Gastroesophageal sphincter (tissue), 4 donors: ENCODE data around the gene AHI1. TPM values are rescaled to one million over a fixed set of nuclear protein-coding genes. Genes with fewer than 3 reads are reported as not detected.
"Not testable (repeated sequence)": the region's sequence is repeated elsewhere in the genome, so short reads cannot be mapped to it uniquely, and the experiment has no call there.

Experiments used
- ATAC-seq: fragments of 150-250 bp; one replicate; pipeline ENCODE4 v1.9.1; 2016; ENCODE audit warnings: mild to moderate bottlenecking, moderate library complexity
- H3K27ac ChIP-seq, 4 donors: fragments of 200-600 bp; sonication (generic) in 3 of 4; 1 replicate in 3 of 4; 2 replicates in 1 of 4; pipeline ENCODE4 v1.5.1; 2016 to 2019
- H3K27me3 ChIP-seq: fragments of 200-600 bp; sonication (generic); one replicate; pipeline ENCODE4 v1.5.1; 2019
- H3K36me3 ChIP-seq, 2 donors: fragments of 200-600 bp; sonication (generic); one replicate each; pipeline ENCODE4 v1.5.1; 2019; ENCODE audit warnings: control low read depth in 1 of 2
- H3K4me1 ChIP-seq, 3 donors: fragments of 200-600 bp; sonication (generic); 1 replicate in 2 of 3; 2 replicates in 1 of 3; pipeline ENCODE4 v1.5.1; 2016 to 2019; ENCODE audit warnings: control low read depth in 2 of 3
- H3K4me3 ChIP-seq, 2 donors: fragments of 200-600 bp; sonication (generic); one replicate each; pipeline ENCODE4 v1.5.1; 2019; ENCODE audit warnings: mild to moderate bottlenecking in 1 of 2, moderate library complexity in 1 of 2
- H3K9me3 ChIP-seq, 3 donors: fragments of 200-600 bp; sonication (generic); one replicate each; pipeline ENCODE4 v1.5.1; 2017 to 2019; ENCODE audit warnings: control low read depth in 2 of 3
- CTCF ChIP-seq, 4 experiments: fragments of 200-600 bp in 2 of 4; fragments of 450-650 bp in 2 of 4; sonication (generic) in 1 of 4; IDR thresholded peaks; one replicate each; pipeline ENCODE4 v1.5.1; 2017 to 2019; ENCODE audit warnings: antibody characterized with exemption in 4 of 4, mild to moderate bottlenecking in 2 of 4, moderate library complexity in 2 of 4
- EP300 ChIP-seq: sonication (generic); formaldehyde crosslinking; IDR thresholded peaks from one replicate; pipeline ENCODE4 v1.6.1; 2017; ENCODE audit warnings: antibody characterized with exemption, mild to moderate bottlenecking
- POLR2A ChIP-seq, 2 donors: fragments of 450-650 bp; IDR thresholded peaks; one replicate each; pipeline ENCODE4 v1.6.1; 2017; ENCODE audit warnings: antibody characterized with exemption in 2 of 2, mild to moderate bottlenecking in 2 of 2, moderate library complexity in 1 of 2
- POLR2AphosphoS5 ChIP-seq: sonication (generic); formaldehyde crosslinking; IDR thresholded peaks from one replicate; pipeline ENCODE4 v1.6.1; 2017; ENCODE audit warnings: antibody characterized with exemption
- WGBS, 2 donors: methylation state at CpG; one replicate each; pipeline ENCODE4 v1.1.5; 2018; ENCODE audit warnings: low coverage in 1 of 2; 5-methylcytosine and 5-hydroxymethylcytosine counted together
- total RNA-seq, 4 donors: library from RNA; depleted of rRNA; stranded (reverse); fragments of >200 nt; gene quantifications; one replicate each; pipeline ENCODE4 v1.1.0, GENCODE V29; 2016

The AHI1 gene
- total RNA-seq, 4 donors from 2014 or later = 16.7 to 35.9 (median 27.0) TPM

GRCh38 chr6:135254471-135254870, 243.1 kb downstream of the AHI1 start:
- H3K9me3 ChIP-seq = no peaks in the 10 kb centered on the region
- H3K4me3 ChIP-seq = no peak overlapping the region
- WGBS, 2 donors = no CpG with 5 or more reads among the region's 1 CpG
- no peak for TF ChIP-seq EP300
- no peak for TF ChIP-seq CTCF (IDR thresholded peaks at IDR 0.05)
- TF ChIP-seq POLR2AphosphoS5 = no peak
- TF ChIP-seq POLR2A (IDR thresholded peaks at IDR 0.05) = no peak
- no peak overlapping the region for H3K27ac ChIP-seq
- no peaks in the 10 kb centered on the region for H3K36me3 ChIP-seq
- ATAC-seq = no peak
- H3K27me3 ChIP-seq = no peaks in the 10 kb centered on the region
- no peaks in the 10 kb centered on the region for H3K4me1 ChIP-seq

- Histone ChIP-seq H3K27ac (no peak overlapping the region), H3K4me3 (no peak overlapping the region), H3K36me3 (no peaks in the 10 kb centered on the region), H3K27me3 (no peaks in the 10 kb centered on the region), H3K4me1 (no peaks in the 10 kb centered on the region), H3K9me3 (no peaks in the 10 kb centered on the region)
- WGBS, 2 donors = 58 to 62% methylated on average over 7 of the region's 13 CpGs
- TF ChIP-seq POLR2A (IDR thresholded peaks at IDR 0.05) = no peak
- no peak for TF ChIP-seq EP300
- TF ChIP-seq POLR2AphosphoS5 = no peak
- no peak for TF ChIP-seq CTCF (IDR thresholded peaks at IDR 0.05)
- ATAC-seq = no peak
Observed at GRCh38 chr6:135251498-135252441, 245.8 kb downstream of the AHI1 start.

GRCh38 chr6:135250751-135251497, 246.6 kb downstream of the AHI1 start:
- TF ChIP-seq EP300 = no peak
- no peak for TF ChIP-seq POLR2AphosphoS5
- ATAC-seq = no peak
- Histone ChIP-seq H3K27me3 (no peaks in the 10 kb centered on the region), H3K9me3 (no peaks in the 10 kb centered on the region), H3K4me1 (no peaks in the 10 kb centered on the region), H3K4me3 (no peak overlapping the region), H3K27ac (no peak overlapping the region), H3K36me3 (no peaks in the 10 kb centered on the region)
- WGBS, 2 donors = 79 to 92% methylated on average over 4 to 8 of the region's 9 CpGs

- WGBS, 2 donors = 88 to 90% methylated on average over 9 of the region's 9 CpGs
- H3K9me3 ChIP-seq = no peaks in the 10 kb centered on the region
- H3K4me3 ChIP-seq = no peak overlapping the region
- no peak for TF ChIP-seq POLR2AphosphoS5
- TF ChIP-seq EP300 = no peak
- no peak for TF ChIP-seq POLR2A (IDR thresholded peaks at IDR 0.05)
- TF ChIP-seq CTCF (IDR thresholded peaks at IDR 0.05) = no peak
- no peak overlapping the region for H3K27ac ChIP-seq
- ATAC-seq = no peak
- H3K27me3 ChIP-seq = no peaks in the 10 kb centered on the region
- H3K36me3 ChIP-seq = no peaks in the 10 kb centered on the region
- H3K4me1 ChIP-seq = no peaks in the 10 kb centered on the region
Observed at GRCh38 chr6:135250234-135250633, 247.3 kb downstream of the AHI1 start.

- H3K27ac ChIP-seq, H3K9me3 ChIP-seq, H3K4me3 ChIP-seq, H3K27me3 ChIP-seq, H3K36me3 ChIP-seq, H3K4me1 ChIP-seq, ATAC-seq: not testable (repeated sequence)
- WGBS, 2 donors = 83 to 92% methylated on average over 4 to 7 of the region's 8 CpGs
Observed at GRCh38 chr6:135246412-135247012, 251.0 kb downstream of the AHI1 start.
